PFSK-1 (cell line): ENCODE measurements around the gene GZMH.

ENCODE experiments used
- FOXP2 ChIP-seq: optimal IDR thresholded peaks from 2 replicates; pipeline ENCODE3; 2011; ENCODE audit warnings: borderline replicate concordance, control low read depth, inconsistent platforms; ENCODE audit not compliant: insufficient read depth; ENCODE audit errors: extremely low read length, extremely low read depth
- POLR2AphosphoS5 ChIP-seq: IDR thresholded peaks from 2 replicates; pipeline ENCODE4 v1.6.1; 2012; ENCODE audit warnings: low read depth, mild to moderate bottlenecking, control low read depth, low read length, moderate library complexity
- SIN3A ChIP-seq: IDR thresholded peaks from 2 replicates; pipeline ENCODE4 v1.6.1; 2012; ENCODE audit warnings: mild to moderate bottlenecking, low read length, moderate library complexity, borderline replicate concordance; ENCODE audit not compliant: insufficient read depth
- TAF1 ChIP-seq: IDR thresholded peaks from 2 replicates; pipeline ENCODE4 v1.6.1; 2012; ENCODE audit warnings: low read length, control low read depth, borderline replicate concordance; ENCODE audit not compliant: insufficient read depth
- TF ChIP-seq, protein P1 (sequence below), 2 experiments: IDR thresholded peaks; 2 replicates each; pipeline versions ENCODE4 v1.6.1 to v1.8.0; 2011 to 2012; ENCODE audit warnings: low read depth in 2 of 2, low read length in 2 of 2, control low read depth in 1 of 2, inconsistent platforms in 1 of 2, mild to moderate bottlenecking in 1 of 2, moderate library complexity in 1 of 2; ENCODE audit not compliant: insufficient read depth in 1 of 2

The GZMH gene

DNA sequence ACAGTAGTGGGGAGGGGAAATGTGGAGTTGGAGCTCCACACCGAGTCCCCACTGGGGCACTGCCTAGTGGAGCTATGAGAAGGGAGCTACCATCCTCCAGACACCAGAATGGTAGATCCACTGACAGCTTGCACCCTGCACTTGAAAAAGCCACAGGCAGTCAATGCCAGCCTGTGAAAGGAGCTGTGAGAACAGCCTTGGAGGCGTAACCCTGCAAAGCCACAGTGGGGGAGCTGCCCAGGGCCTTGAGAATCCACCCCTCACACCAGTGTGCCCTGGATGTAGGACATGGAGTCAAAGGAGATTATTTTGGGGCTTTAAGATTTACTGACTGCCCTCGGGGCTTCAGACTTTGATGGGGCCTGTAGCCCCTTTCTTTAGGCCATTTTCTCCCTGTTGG, 46.0 kb downstream of the GZMH start:
- TF ChIP-seq POLR2AphosphoS5 (no peak), TAF1 (no peak), FOXP2 (no peak), SIN3A (no peak)
- TF ChIP-seq, protein P1, sequence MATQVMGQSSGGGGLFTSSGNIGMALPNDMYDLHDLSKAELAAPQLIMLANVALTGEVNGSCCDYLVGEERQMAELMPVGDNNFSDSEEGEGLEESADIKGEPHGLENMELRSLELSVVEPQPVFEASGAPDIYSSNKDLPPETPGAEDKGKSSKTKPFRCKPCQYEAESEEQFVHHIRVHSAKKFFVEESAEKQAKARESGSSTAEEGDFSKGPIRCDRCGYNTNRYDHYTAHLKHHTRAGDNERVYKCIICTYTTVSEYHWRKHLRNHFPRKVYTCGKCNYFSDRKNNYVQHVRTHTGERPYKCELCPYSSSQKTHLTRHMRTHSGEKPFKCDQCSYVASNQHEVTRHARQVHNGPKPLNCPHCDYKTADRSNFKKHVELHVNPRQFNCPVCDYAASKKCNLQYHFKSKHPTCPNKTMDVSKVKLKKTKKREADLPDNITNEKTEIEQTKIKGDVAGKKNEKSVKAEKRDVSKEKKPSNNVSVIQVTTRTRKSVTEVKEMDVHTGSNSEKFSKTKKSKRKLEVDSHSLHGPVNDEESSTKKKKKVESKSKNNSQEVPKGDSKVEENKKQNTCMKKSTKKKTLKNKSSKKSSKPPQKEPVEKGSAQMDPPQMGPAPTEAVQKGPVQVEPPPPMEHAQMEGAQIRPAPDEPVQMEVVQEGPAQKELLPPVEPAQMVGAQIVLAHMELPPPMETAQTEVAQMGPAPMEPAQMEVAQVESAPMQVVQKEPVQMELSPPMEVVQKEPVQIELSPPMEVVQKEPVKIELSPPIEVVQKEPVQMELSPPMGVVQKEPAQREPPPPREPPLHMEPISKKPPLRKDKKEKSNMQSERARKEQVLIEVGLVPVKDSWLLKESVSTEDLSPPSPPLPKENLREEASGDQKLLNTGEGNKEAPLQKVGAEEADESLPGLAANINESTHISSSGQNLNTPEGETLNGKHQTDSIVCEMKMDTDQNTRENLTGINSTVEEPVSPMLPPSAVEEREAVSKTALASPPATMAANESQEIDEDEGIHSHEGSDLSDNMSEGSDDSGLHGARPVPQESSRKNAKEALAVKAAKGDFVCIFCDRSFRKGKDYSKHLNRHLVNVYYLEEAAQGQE (IDR thresholded peaks at IDR 0.05; ENCODE audit: insufficient read depth in 1 of 2, low read depth in 2 of 2, low read length in 2 of 2), result no peak

DNA sequence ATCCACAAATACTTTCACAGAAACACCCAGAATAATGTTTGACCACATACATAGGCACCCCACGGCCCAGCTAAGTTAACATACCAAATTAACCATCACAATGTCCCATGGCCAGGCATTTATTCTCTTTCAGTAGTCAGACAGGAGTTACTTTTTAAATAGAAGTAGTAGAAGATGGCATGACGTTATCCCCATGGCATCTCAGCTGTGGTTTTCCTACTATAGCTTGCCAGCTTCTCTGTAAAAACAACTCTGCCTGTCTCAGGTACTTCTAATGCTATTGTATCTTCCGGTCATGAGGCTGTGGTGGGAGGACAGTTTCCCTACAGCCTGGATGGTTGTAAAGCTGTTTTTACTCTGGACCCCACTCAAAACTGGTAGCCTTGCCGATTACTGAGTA, 52.7 kb downstream of the GZMH start:
- TF ChIP-seq FOXP2 (no peak), SIN3A (no peak), POLR2AphosphoS5 (no peak), TAF1 (no peak)
- TF ChIP-seq, protein P1 (IDR thresholded peaks at IDR 0.05; ENCODE audit: insufficient read depth in 1 of 2, low read depth in 2 of 2, low read length in 2 of 2), result no peak
